Neural cell (in vitro differentiated cells): ENCODE results near the gene EDIL3. TPM values are rescaled to one million over a fixed set of nuclear protein-coding genes. Genes with fewer than 3 reads are reported as not detected.

ENCODE experiments used
- H2AFZ ChIP-seq: fragments of 200-600, 300-800 bp; sonication (generic), shearing (Covaris generic); 2 replicates; pipeline ENCODE4 v1.6.0; 2014; ENCODE audit warnings: low read depth, mild to moderate bottlenecking, antibody characterized with exemption, low read length, moderate library complexity
- H3F3A ChIP-seq: fragments of 200-600 bp; shearing (Covaris generic); 2 replicates; pipeline ENCODE4 v1.6.1; 2016; ENCODE audit warnings: mild to moderate bottlenecking, moderate library complexity, mixed read lengths, antibody characterized with exemption, low read length; ENCODE audit not compliant: insufficient read depth, poor library complexity, severe bottlenecking
- H3K27ac ChIP-seq: fragments of 200-600, 300-800 bp; sonication (generic), shearing (Covaris generic); 2 replicates; pipeline ENCODE4 v1.5.1; 2014; ENCODE audit warnings: mild to moderate bottlenecking, low read length, moderate library complexity
- H3K27me3 ChIP-seq: fragments of 300-800, 200-600 bp; sonication (generic), shearing (Covaris generic); 2 replicates; pipeline ENCODE4 v1.6.0; 2014; ENCODE audit warnings: mild to moderate bottlenecking, low read depth, low read length, moderate library complexity; ENCODE audit not compliant: insufficient read depth
- H3K36me3 ChIP-seq: fragments of 300-800, 200-600 bp; sonication (generic), shearing (Covaris generic); 2 replicates; pipeline ENCODE4 v1.5.1; 2014; ENCODE audit warnings: mild to moderate bottlenecking, antibody characterized with exemption, low read length, moderate library complexity; ENCODE audit not compliant: insufficient read depth
- H3K4me2 ChIP-seq: fragments of 300-800, 200-600 bp; sonication (generic), shearing (Covaris generic); 2 replicates; pipeline ENCODE4 v1.6.0; 2014; ENCODE audit warnings: mild to moderate bottlenecking, low read length
- H3K4me3 ChIP-seq: fragments of 300-800, 200-600 bp; sonication (generic), shearing (Covaris generic); 2 replicates; pipeline ENCODE4 v1.5.1; 2014; ENCODE audit warnings: mild to moderate bottlenecking, low read length, moderate library complexity
- H3K79me2 ChIP-seq: fragments of 200-600 bp; shearing (Covaris generic); replicated peaks from 2 replicates; pipeline ENCODE4 v1.6.0; 2014; ENCODE audit warnings: mild to moderate bottlenecking, low read length, moderate library complexity; ENCODE audit not compliant: insufficient read depth
- H3K9ac ChIP-seq: fragments of 300-800, 200-600 bp; sonication (generic), shearing (Covaris generic); 2 replicates; pipeline ENCODE4 v1.6.1; 2016; ENCODE audit warnings: mild to moderate bottlenecking, low read length, mixed read lengths
- H3K9me2 ChIP-seq: fragments of 200-600 bp; shearing (Covaris generic); 2 replicates; pipeline ENCODE4 v1.6.1; 2016; ENCODE audit warnings: mild to moderate bottlenecking, low read length, mixed read lengths; ENCODE audit not compliant: insufficient read depth
- H3K9me3 ChIP-seq: fragments of 200-600, 300-800 bp; sonication (generic), shearing (Covaris generic); 2 replicates; pipeline ENCODE4 v1.6.1; 2016; ENCODE audit warnings: mild to moderate bottlenecking, mixed run types, low read length, moderate library complexity, mixed read lengths
- H4K20me1 ChIP-seq: fragments of 200-600 bp; shearing (Covaris generic); 2 replicates; pipeline ENCODE4 v1.6.1; 2016; ENCODE audit warnings: mild to moderate bottlenecking, mixed run types; ENCODE audit not compliant: insufficient read depth
- EP300 ChIP-seq: fragments of 450-650 bp; conservative IDR thresholded peaks from 2 replicates; pipeline ENCODE4 v1.6.1; 2014; ENCODE audit warnings: antibody characterized with exemption, mild to moderate bottlenecking, moderate library complexity; ENCODE audit not compliant: poor library complexity, severe bottlenecking
- EZH2 ChIP-seq: fragments of 200-600, 300-800 bp; shearing (Covaris generic), sonication (generic); IDR thresholded peaks from 2 replicates; pipeline ENCODE4 v1.6.1; 2014; ENCODE audit warnings: antibody characterized with exemption, low read length, borderline replicate concordance, mild to moderate bottlenecking; ENCODE audit not compliant: insufficient read depth, poor library complexity, severe bottlenecking
- MXI1 ChIP-seq: fragments of 450-650 bp; conservative IDR thresholded peaks from 2 replicates; pipeline ENCODE4 v1.6.1; 2014; ENCODE audit warnings: antibody characterized with exemption, mild to moderate bottlenecking; ENCODE audit not compliant: poor library complexity, severe bottlenecking
- POLR2AphosphoS5 ChIP-seq: IDR thresholded peaks from 2 replicates; pipeline ENCODE4 v1.6.1; 2012
- RAD21 ChIP-seq: fragments of 450-650 bp; conservative IDR thresholded peaks from 2 replicates; pipeline ENCODE4 v1.6.1; 2014; ENCODE audit warnings: antibody characterized with exemption, mild to moderate bottlenecking, moderate library complexity
- SMC3 ChIP-seq: fragments of 450-650 bp; conservative IDR thresholded peaks from 2 replicates; pipeline ENCODE4 v1.6.1; 2014; ENCODE audit warnings: antibody characterized with exemption, mild to moderate bottlenecking, moderate library complexity; ENCODE audit not compliant: poor library complexity
- TAF1 ChIP-seq: IDR thresholded peaks from 2 replicates; pipeline ENCODE4 v1.6.1; 2012; ENCODE audit warnings: low read depth
- polyA plus RNA-seq: library from polyadenylated mRNA; depleted of rRNA; stranded (reverse); fragments of >200 nt; gene quantifications from 2 replicates; pipeline ENCODE4 v1.2.3, GENCODE V29; 2014
- TF ChIP-seq, protein P1 (sequence below): fragments of 450-650 bp; IDR thresholded peaks from 2 replicates; pipeline ENCODE4 v1.5.1; 2014; ENCODE audit warnings: antibody characterized with exemption, mild to moderate bottlenecking, moderate library complexity; ENCODE audit not compliant: poor library complexity, severe bottlenecking
- TF ChIP-seq, protein P2 (sequence below): IDR thresholded peaks from 2 replicates; pipeline ENCODE4 v1.6.1; 2012; ENCODE audit warnings: borderline replicate concordance

EDIL3 gene
- polyA plus RNA-seq, 1 donor from 2014 or later: 6.1 TPM

DNA sequence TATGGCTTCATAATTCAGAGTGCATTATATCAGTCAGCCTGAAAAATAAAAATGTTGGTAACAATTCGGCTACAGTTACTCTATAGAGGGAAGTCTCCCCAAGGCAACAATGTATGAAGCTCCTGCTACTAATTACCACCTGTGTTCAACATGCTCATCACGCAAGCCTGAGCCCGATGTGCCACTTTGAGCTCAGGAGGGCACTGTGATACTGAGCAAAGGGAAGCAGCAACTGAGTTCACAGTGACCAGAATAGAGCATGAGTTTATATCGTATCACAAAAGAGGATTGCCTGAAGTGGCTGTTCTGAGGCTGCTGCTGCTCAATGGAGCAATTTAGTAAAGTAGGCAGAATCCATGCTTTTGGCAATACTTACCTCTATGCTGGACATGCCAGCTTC is 462.0 kb downstream of the EDIL3 start:
- H3K4me2 ChIP-seq: no peak overlapping the region
- no peaks in the 10 kb centered on the region for H3K36me3 ChIP-seq
- no peak overlapping the region for H2AFZ ChIP-seq
- H3K4me3 ChIP-seq: no peak overlapping the region
- TF ChIP-seq, protein P1, sequence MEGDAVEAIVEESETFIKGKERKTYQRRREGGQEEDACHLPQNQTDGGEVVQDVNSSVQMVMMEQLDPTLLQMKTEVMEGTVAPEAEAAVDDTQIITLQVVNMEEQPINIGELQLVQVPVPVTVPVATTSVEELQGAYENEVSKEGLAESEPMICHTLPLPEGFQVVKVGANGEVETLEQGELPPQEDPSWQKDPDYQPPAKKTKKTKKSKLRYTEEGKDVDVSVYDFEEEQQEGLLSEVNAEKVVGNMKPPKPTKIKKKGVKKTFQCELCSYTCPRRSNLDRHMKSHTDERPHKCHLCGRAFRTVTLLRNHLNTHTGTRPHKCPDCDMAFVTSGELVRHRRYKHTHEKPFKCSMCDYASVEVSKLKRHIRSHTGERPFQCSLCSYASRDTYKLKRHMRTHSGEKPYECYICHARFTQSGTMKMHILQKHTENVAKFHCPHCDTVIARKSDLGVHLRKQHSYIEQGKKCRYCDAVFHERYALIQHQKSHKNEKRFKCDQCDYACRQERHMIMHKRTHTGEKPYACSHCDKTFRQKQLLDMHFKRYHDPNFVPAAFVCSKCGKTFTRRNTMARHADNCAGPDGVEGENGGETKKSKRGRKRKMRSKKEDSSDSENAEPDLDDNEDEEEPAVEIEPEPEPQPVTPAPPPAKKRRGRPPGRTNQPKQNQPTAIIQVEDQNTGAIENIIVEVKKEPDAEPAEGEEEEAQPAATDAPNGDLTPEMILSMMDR: no peak
- no peak overlapping the region for H3K9ac ChIP-seq
- H3K79me2 ChIP-seq: no peaks in the 10 kb centered on the region
- H3K9me2 ChIP-seq: no peaks in the 10 kb centered on the region
- H4K20me1 ChIP-seq: no peaks in the 10 kb centered on the region
- H3K9me3 ChIP-seq: no peaks in the 10 kb centered on the region
- no peak overlapping the region for H3K27ac ChIP-seq
- H3F3A ChIP-seq: no peaks in the 10 kb centered on the region
- H3K27me3 ChIP-seq: no peaks in the 10 kb centered on the region

DNA sequence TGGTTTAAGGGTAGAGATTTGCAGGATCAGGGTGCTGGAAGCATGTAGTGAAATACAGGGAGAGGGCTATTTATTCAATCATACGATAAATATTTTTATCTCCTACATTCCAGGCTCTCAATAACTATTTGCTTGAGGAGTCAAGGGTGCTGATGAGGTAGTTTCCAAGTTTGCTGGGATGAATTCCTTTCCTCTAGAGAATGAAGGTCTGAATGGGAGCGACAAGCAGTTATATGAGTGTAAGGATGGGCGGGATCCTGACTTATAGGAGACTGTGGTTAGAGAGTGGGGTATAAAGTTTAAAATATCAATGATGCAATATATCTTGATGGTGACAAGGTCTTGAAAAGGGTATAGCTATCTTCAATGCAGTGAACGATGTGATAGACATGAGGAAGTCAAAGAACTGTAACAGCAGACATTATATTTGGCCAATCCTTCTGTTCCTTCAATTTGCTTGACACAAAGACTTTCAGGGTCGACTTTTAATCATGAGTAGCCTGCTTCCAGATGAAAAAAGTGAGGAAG is 462.9 kb downstream of the EDIL3 start:
- Histone ChIP-seq H3K4me2 (no peak overlapping the region), H3K27ac (no peak overlapping the region), H3F3A (no peaks in the 10 kb centered on the region), H3K4me3 (no peak overlapping the region), H3K79me2 (no peaks in the 10 kb centered on the region), H3K27me3 (no peaks in the 10 kb centered on the region), H3K9me3 (no peaks in the 10 kb centered on the region), H2AFZ (no peak overlapping the region), H4K20me1 (no peaks in the 10 kb centered on the region), H3K9ac (no peak overlapping the region), H3K36me3 (no peaks in the 10 kb centered on the region), H3K9me2 (no peaks in the 10 kb centered on the region)
- no peak for TF ChIP-seq TAF1
- TF ChIP-seq, protein P2, sequence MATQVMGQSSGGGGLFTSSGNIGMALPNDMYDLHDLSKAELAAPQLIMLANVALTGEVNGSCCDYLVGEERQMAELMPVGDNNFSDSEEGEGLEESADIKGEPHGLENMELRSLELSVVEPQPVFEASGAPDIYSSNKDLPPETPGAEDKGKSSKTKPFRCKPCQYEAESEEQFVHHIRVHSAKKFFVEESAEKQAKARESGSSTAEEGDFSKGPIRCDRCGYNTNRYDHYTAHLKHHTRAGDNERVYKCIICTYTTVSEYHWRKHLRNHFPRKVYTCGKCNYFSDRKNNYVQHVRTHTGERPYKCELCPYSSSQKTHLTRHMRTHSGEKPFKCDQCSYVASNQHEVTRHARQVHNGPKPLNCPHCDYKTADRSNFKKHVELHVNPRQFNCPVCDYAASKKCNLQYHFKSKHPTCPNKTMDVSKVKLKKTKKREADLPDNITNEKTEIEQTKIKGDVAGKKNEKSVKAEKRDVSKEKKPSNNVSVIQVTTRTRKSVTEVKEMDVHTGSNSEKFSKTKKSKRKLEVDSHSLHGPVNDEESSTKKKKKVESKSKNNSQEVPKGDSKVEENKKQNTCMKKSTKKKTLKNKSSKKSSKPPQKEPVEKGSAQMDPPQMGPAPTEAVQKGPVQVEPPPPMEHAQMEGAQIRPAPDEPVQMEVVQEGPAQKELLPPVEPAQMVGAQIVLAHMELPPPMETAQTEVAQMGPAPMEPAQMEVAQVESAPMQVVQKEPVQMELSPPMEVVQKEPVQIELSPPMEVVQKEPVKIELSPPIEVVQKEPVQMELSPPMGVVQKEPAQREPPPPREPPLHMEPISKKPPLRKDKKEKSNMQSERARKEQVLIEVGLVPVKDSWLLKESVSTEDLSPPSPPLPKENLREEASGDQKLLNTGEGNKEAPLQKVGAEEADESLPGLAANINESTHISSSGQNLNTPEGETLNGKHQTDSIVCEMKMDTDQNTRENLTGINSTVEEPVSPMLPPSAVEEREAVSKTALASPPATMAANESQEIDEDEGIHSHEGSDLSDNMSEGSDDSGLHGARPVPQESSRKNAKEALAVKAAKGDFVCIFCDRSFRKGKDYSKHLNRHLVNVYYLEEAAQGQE: no peak
- TF ChIP-seq EP300: no peak

DNA sequence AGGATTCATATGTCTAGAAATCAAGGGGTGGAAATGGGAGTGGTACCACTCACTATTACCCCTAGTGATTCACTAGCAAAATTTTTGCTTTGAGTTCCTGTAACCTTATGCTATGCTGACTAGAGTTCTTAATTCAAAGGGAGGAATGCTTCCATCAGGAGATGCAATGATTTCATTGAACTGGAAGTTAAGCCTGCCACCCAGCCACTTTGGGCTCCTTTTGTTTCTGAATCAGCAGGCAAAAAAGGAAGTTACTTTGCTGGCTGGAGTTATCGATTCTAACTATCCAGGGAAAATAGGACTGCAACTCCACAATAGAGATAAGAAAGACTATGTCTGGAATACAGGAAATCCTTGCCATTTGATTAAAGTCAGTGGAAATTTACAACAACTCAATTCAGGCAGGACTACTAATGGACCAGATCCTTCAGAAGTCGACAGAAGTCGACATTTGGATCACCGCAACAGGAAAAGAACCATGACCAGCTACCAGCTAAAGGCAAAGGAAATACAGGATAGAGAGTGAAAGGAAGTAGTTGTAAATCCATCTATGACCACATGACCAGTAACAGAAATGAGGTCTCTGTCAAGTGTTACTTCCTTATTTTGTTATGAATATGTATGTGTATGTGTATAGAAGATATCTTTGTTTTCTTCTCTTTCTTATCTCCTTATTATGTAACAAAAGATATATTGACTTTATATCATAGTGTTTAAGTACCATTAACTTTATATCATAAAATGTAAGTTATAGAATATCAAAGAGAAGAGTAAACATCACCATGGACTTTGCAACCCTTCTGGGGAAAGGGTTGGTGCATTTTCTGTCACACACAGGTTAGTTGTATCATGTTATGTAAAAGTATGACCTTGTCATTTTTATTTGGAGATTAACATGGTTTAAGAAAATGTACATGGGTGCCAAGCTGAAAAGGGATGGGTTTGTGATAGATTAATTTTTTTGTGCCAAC is 465.3 kb downstream of the EDIL3 start:
- H2AFZ ChIP-seq: no peak overlapping the region
- H3K79me2 ChIP-seq: no peaks in the 10 kb centered on the region
- no peaks in the 10 kb centered on the region for H4K20me1 ChIP-seq
- TF ChIP-seq EP300 (no peak), EZH2 (no peak), TAF1 (no peak), MXI1 (no peak), POLR2AphosphoS5 (no peak), SMC3 (no peak), RAD21 (no peak)
- TF ChIP-seq, protein P1: no peak
- TF ChIP-seq, protein P2: no peak
- H3F3A ChIP-seq: no peaks in the 10 kb centered on the region
- H3K9me2 ChIP-seq: no peaks in the 10 kb centered on the region
- H3K27ac ChIP-seq: no peak overlapping the region
- no peak overlapping the region for H3K4me3 ChIP-seq
- no peak overlapping the region for H3K4me2 ChIP-seq
- H3K9ac ChIP-seq: no peak overlapping the region
- H3K27me3 ChIP-seq: no peaks in the 10 kb centered on the region
- H3K9me3 ChIP-seq: no peaks in the 10 kb centered on the region
- H3K36me3 ChIP-seq: no peaks in the 10 kb centered on the region
